Kidney capillary endothelial cell (primary cell): ENCODE measurements around the gene ABCA4.

Experiments used
- DNase-seq: peaks from one replicate; pipeline ENCODE4 v3.0.0-alpha.2; 2018; ENCODE audit warnings: low spot score

The ABCA4 gene

DNA sequence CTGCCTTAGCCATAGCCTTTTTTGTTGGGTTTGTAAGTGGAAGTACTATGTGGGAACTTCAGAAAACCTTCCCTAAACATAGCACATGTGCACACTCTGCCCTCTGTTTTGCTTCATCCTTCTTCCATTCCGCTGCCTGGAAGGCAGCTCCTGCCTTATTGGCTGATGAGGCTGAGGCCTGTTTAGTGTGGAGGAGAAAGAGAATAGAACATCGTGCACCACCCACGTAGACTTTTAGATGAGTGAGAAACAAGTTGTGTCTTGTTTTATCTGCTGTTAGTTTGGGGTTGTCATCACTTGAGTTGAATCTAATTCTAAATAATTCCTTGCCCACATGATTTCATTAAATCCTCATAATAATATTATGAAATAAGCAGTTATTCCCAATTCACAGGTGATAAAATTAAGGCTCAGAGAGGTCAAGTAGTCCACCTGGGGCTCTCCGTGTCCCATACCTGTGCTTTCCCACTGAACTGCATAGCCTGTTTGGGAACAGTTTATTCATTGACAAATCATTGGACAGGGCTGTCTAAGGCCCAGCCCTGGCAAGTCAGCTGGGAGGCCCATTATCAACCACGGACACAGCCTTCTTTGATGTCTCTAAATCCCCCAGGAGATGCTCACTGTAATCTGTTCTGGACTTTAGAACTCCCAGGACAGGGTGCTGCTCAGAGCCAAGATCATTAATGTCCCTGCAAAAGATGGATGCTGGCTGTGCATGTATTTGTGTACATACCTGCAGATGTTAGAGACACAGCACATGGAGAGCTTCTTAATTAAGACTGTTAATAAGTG, 93.0 kb downstream of the ABCA4 start:
- DNase-seq = no peak

DNA sequence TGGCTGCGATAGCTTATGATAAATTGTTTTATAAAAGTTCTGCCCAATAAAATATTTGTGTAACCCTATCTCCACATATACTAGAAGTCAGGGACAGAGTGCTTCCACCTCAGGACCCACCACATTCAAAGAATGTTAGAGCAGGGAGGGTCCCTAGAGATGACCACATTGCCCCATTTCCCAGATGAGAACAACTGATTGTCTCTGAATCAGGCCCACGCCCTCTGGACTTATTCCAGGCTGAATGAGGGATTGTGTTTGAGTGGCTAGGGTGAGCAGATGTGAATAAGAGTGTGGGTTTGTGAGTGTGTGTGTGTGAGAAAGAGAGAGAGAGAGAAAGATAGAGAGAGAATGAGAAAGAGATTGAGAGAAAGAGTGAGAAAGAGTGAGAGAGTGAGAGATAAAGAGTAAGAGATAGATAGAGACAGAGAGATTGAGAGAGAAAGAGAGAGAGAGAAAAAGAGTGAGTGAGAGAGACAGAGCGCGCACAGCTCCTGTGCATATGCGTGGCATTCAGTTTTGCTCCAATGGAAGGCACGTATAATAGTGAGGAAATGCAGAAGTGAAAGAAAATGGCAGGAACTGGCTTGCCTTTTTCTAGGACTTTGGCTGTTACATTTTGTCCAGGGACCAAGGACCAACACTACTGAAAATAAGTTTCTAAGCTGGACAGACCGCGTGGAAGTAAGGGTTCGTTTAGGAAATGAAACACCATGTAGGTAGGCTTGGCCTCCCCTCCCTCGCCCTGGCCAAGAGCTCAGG, 94.1 kb downstream of the ABCA4 start:
- no peak for DNase-seq

DNA sequence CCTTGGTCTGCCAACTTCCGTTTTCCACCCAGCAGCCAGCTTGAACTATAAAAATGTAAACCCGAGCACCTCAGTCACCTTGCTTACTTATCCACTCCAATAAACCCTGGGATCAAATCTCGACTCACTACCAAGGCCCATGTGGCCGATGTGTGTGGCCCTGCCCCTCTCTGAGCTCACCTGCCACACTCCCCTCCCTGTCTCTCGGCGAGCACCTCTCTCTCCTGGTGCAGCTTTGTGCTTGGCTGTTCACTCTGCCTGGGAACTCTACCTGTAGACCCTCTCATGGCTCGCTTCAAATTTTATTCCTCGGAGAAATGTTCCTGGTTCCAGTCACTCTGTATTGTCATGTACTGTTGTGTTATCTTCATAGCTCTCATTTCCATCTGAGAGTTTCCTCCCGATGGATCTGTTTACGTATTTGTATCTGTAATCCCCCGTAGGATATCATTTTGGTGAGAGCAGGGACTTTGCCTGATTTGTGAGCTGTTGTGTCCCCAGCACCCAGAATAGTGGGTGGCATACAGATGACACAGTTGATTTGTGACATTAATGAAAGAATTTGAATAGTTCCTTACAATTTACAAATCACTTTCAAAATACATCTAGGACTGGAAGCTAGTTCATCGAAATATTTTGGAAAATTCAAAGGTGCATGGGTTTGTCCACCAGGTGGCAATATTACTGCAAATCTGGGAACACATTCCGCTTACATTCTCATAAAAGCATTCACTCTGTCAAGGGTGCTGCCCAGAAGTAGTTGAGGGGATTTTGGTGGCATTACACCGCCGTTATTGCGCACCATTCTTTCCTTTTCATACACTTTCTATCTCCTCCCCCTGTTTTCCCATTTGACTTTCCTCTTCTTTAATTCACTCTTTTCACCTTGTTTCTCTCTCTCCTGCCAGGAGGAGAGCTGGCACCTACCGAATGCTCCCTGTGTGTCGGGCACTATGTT, 95.3 kb downstream of the ABCA4 start:
- DNase-seq = peak; percentile 82

- no peak for DNase-seq
Measured at GRCh38 chr1:94024104-94024792, 96.7 kb downstream of the ABCA4 start.

DNA sequence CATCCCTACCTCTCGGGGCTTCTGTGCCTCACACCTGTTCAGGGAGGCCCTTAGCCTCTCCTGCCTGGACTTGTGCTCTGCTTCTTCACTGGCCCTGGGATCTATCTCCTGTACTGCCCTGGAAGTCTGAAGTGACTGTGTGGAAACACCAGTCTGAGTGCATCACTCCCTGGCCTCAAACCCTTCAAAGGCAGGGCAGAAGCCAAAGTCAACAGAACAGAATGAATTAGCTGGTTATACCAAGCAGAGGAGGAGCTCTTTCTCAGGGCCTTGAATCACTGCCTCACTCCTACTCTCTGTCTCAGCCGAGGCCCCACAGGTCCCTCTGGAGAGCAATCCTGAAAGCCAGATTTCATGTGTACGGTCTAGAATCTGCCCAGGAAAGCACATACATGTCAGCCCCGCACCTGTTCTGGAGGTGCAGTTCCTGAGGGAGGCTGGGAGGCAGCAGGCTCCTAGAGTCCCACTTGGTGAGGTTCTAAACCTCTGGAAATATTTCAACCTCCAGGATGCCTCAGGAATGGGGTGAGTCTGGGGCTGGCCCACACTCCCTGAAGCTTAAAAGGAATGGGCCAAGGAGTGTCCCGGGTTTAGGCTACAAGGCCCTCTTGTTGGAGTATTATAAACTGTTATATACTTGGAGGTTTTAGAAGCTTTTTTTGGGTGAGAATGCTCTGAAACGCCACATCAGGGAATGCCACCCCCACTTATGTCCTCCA, 98.3 kb downstream of the ABCA4 start:
- no peak for DNase-seq

- DNase-seq = no peak
Measured at GRCh38 chr1:94020764-94021579, 100.0 kb downstream of the ABCA4 start.

DNA sequence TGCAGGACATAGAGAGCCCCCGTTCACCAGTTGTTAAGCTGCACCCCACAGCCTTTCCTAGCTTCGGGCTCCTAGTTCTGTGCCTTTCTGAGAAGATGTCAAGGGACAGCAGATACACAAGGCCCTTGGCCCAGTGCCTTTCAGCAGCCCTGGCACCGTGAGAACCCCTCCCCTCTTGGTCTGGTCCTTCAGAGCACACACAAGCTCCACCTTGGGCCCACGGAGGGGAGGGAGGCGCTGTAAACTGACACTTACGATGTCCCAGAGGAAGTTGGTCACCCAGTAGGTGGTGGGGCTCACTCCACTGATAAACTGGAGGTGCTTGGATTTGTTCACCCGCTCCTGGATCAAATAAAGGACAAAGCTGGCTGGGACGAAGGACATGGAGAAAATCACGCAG, 101.6 kb downstream of the ABCA4 start:
- no peak for DNase-seq

DNA sequence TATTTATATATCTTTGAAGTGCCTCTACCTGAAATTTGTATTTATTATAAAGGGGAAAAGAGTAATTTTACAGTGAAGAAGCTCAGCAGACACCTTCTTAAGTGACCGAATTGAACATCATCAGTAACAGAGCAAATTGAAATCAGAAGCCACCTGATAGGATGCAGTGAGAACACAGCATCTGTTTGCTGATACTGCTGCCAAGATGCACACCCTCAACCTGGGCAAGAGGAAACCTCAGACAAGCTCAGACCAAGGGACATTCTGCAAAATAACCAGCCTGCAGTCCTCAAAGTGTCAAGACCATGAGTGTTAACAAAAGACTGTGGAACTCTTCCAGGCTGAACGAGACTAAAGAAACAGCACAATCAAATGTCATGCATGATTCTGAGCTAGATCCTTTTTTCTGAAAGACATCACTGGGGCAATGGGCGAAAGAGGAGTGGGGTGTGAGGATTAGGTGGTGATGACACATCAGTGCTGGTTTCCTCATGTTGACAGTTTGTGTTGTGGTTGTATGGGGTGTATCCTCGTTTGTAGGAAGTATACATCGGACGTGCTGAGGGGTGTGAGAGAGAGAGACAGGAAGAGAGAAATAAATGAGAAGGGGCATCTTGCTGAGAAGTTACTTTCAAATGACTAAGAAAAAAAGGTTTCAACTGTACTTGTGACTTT, 103.7 kb downstream of the ABCA4 start:
- DNase-seq = no peak

GRCh38 chr1:94015489-94015817, 105.5 kb downstream of the ABCA4 start:
- no peak for DNase-seq

- no peak for DNase-seq
Measured at GRCh38 chr1:94014635-94015488, 106.1 kb downstream of the ABCA4 start.

GRCh38 chr1:94014087-94014486, 106.9 kb downstream of the ABCA4 start:
- DNase-seq = no peak

- DNase-seq = no peak
Measured at GRCh38 chr1:94013367-94013878, 107.5 kb downstream of the ABCA4 start.

DNA sequence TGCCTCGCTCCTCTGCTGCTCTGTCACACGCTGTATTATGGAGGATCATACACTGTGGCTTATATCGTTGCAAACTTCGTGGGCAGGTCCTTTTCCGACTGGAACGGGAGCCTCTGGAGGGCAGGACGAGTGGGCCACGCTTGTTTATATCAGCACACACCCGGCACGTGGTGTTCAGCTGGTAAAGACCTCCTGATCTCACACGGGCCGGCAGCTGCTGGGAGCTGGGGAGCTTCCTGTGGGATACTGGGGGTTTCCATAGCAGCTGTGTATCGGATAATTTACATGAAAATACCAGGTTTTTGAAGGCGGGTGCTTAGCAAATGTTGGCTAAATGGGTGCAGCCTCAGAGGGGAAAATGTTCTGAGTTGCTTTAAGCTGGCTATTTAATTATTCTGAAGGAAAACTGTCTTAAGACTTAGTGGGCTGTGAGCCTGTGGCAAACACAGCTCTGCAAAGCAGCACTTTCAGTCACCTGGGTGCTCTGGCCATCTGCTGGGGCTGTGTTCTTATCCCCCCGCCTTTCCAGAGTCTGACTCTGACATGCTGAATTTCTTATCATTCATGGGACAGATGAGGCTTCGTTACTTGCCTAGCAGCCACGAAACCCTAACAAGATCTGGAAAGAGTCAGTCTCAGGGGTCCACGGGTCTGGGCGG, 108.1 kb downstream of the ABCA4 start:
- no peak for DNase-seq

DNA sequence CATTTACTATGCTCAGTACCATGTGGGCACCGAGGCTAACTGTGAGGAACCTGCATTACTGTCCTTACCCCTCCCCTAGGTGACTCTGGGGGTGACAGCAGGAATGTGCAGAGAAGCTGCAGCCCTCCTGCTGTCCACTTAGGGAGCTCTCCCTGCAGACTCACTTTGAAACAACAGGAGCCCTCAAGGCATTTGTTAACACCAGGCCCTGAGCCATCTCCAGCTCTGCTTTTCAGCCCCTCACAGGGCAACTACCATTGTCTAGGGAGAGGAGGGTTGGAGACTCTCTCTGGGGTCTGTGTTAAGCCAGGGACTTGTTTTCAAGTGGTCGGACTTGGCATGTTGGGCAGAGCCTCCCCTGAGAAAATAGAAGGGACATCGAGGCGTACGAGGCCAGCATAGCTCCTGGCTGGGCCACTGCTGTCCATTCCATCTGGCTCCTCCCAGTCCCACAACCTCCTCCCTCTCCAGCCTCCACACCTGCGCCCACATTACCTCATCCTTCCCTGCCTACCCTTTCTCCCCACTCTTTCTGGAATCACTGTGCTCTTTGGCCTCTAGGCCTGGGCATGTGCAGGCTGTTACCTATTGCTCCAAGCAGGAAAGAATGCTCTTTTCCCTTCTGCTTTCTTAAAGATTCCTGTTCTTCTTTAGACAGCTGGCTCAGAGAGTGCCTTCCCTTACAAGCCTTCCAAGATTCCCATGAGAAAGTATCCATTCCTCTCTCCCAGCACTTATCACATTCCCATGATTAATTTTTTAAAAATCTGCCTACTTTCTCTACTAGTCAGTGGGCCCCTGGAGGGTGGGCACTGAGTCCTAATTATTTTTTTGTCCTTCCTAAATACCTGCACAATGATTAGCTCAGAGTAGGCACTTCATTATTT, 109.0 kb downstream of the ABCA4 start:
- DNase-seq = no peak

DNA sequence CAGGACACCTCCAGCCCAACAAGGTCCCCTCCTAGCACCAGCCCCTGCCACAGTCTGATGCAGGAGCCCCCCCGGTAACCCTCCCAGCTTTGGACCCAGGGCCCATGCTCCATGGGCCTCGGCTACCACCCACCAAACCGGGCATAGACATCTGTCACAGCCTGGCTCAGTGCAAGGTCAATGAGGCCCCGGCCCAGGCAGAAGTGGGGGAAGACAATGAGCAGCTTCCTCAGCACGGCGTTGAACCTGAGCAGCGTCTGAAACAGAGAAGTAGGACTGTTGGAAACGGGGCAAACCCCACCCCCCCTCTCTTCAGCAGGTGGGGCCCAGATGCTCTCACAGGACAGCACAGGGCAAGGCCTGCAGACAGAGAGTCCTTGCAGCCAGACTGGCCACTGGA, 109.8 kb downstream of the ABCA4 start:
- no peak for DNase-seq

GRCh38 chr1:94009304-94009703, 111.6 kb downstream of the ABCA4 start:
- no peak for DNase-seq

- no peak for DNase-seq
Measured at GRCh38 chr1:94006604-94007003, 114.3 kb downstream of the ABCA4 start.
